K562 (cell line): ENCODE data around the gene MT1HL1. TPM values are rescaled to one million over a fixed set of nuclear protein-coding genes. Genes with fewer than 3 reads are reported as not detected.

ENCODE experiments used
- CCNT2 ChIP-seq: IDR thresholded peaks from 2 replicates; pipeline ENCODE4 v1.6.1; 2011; ENCODE audit warnings: borderline replicate concordance, low read depth, mild to moderate bottlenecking, moderate library complexity, mixed read lengths, low read length; ENCODE audit not compliant: insufficient read length; ENCODE audit errors: extremely low read depth
- E2F6 ChIP-seq, 2 experiments: IDR thresholded peaks; 2 replicates each; pipeline ENCODE4 v1.6.1; 2011; ENCODE audit warnings: borderline replicate concordance in 1 of 2, control low read depth in 1 of 2, low read depth in 1 of 2, low read length in 1 of 2, mild to moderate bottlenecking in 1 of 2, mixed read lengths in 1 of 2, moderate library complexity in 1 of 2; ENCODE audit not compliant: insufficient read depth in 1 of 2, insufficient read length in 1 of 2, poor library complexity in 1 of 2, severe bottlenecking in 1 of 2; ENCODE audit errors: extremely low read depth in 1 of 2
- ELF1 ChIP-seq: fragments of 200-800 bp; sonication (Bioruptor generic); IDR thresholded peaks from 2 replicates; pipeline ENCODE4 v1.6.1; 2016; ENCODE audit warnings: missing genetic modification characterization, missing compliant biosample characterization
- ELF2 ChIP-seq: fragments of 250-450 bp; sonication (Bioruptor Pico); IDR thresholded peaks from 2 replicates; pipeline ENCODE4 v1.5.0; 2021; ENCODE audit warnings: mild to moderate bottlenecking
- GTF2F1 ChIP-seq: IDR thresholded peaks from 2 replicates; pipeline ENCODE4 v1.6.1; 2011; ENCODE audit warnings: low read depth, low read length, improper control_type of control experiment
- HMGN3 ChIP-seq: IDR thresholded peaks from 2 replicates; pipeline ENCODE4 v1.6.1; 2011; ENCODE audit warnings: borderline replicate concordance, low read depth, mild to moderate bottlenecking, mixed read lengths, low read length; ENCODE audit not compliant: insufficient read length; ENCODE audit errors: extremely low read depth
- HNRNPUL1 ChIP-seq: fragments of 200-400 bp; formaldehyde crosslinking; IDR thresholded peaks from 2 replicates; pipeline ENCODE4 v1.6.1; 2017; ENCODE audit warnings: low read length
- NR2C1 ChIP-seq, 2 experiments: fragments of 450-650 bp; IDR thresholded peaks; 2 replicates each; pipeline ENCODE4 v1.6.1; 2017; ENCODE audit warnings: mild to moderate bottlenecking in 2 of 2, antibody characterized with exemption in 1 of 2, inconsistent platforms in 1 of 2, missing compliant biosample characterization in 1 of 2, missing genetic modification characterization in 1 of 2
- PKNOX1 ChIP-seq: fragments of 450-650 bp; IDR thresholded peaks from 2 replicates; pipeline ENCODE4 v1.6.1; 2016
- POLR2AphosphoS2 ChIP-seq: IDR thresholded peaks from 2 replicates; pipeline ENCODE4 v1.6.1; 2012; ENCODE audit warnings: low read length, improper control_type of control experiment
- RBM14 ChIP-seq: fragments of 200-400 bp; formaldehyde crosslinking; IDR thresholded peaks from 2 replicates; pipeline ENCODE4 v1.6.1; 2018; ENCODE audit warnings: low read depth, mild to moderate bottlenecking, low read length, moderate library complexity, borderline replicate concordance; ENCODE audit not compliant: insufficient read depth
- RBM25 ChIP-seq: fragments of 200-400 bp; formaldehyde crosslinking; IDR thresholded peaks from 2 replicates; pipeline ENCODE4 v1.6.1; 2018; ENCODE audit warnings: low read length, low read depth, moderate library complexity; ENCODE audit not compliant: severe bottlenecking
- SFPQ ChIP-seq: fragments of 200-400 bp; formaldehyde crosslinking; IDR thresholded peaks from 2 replicates; pipeline ENCODE4 v1.6.1; 2017; ENCODE audit warnings: mild to moderate bottlenecking, low read depth, low read length, moderate library complexity
- SNIP1 ChIP-seq: fragments of 450-650 bp; IDR thresholded peaks from 2 replicates; pipeline ENCODE4 v1.7.1; 2017; ENCODE audit warnings: low read depth, mild to moderate bottlenecking
- STAT5B ChIP-seq: fragments of 250-450 bp; sonication (Bioruptor Pico); IDR thresholded peaks from 2 replicates; pipeline ENCODE4 v1.8.0; 2021; ENCODE audit warnings: mild to moderate bottlenecking, inconsistent platforms
- TOE1 ChIP-seq, 2 experiments: fragments of 450-650 bp in 1 of 2; sonication (generic) in 1 of 2; formaldehyde crosslinking in 1 of 2; IDR thresholded peaks; 2 replicates each; pipeline versions ENCODE4 v1.7.1 to v1.8.0; 2016 to 2022; ENCODE audit warnings: borderline replicate concordance in 2 of 2, mild to moderate bottlenecking in 2 of 2, antibody characterized with exemption in 1 of 2, inconsistent platforms in 1 of 2, low read depth in 1 of 2, missing genetic modification reagents in 1 of 2, moderate library complexity in 1 of 2
- TRIM28 ChIP-seq: fragments of 450-650 bp; IDR thresholded peaks from 2 replicates; pipeline ENCODE4 v1.6.1; 2017
- VEZF1 ChIP-seq: fragments of 200-800 bp; sonication (Bioruptor generic); IDR thresholded peaks from 2 replicates; pipeline ENCODE4 v1.6.1; 2017; ENCODE audit warnings: missing genetic modification characterization, missing compliant biosample characterization
- ZC3H8 ChIP-seq: fragments of 450-650 bp; IDR thresholded peaks from 2 replicates; pipeline ENCODE4 v1.6.1; 2017
- ZNF696 ChIP-seq: fragments of 250-450 bp; sonication (Bioruptor Pico); conservative IDR thresholded peaks from 2 replicates; pipeline ENCODE4 v1.4.0; 2020; ENCODE audit warnings: mild to moderate bottlenecking, moderate library complexity
- polyA plus RNA-seq, 8 experiments: library from polyadenylated mRNA; depleted of rRNA in 4 of 8; stranded (reverse) in 5 of 8; unstranded in 3 of 8; fragments of >200 nt; fragmentation: Nextera tagmentation in 2 of 8; fragmentation: Illumina TruSeq in 1 of 8; extraction: Ambion mirVana in 2 of 8; extraction: Trizol in 1 of 8; gene quantifications; 2 replicates each; pipeline versions ENCODE4 v1.2.1 to v1.2.3, GENCODE V29; 2011 to 2014; ENCODE audit warnings: inconsistent platforms in 1 of 8, missing spikeins in 1 of 8
- total RNA-seq, 7 experiments: library from RNA; depleted of rRNA in 6 of 7; stranded (reverse); fragments of >200 nt in 6 of 7; fragmentation: Illumina TruSeq in 2 of 7; extraction: Trizol in 2 of 7; gene quantifications; 2 replicates each; pipeline versions ENCODE4 v1.2.1 to v1.2.3, GENCODE V29; 2011 to 2021; ENCODE audit warnings: low replicate concordance in 1 of 7

Gene MT1HL1
- total and polyA plus RNA-seq, 9 of the 15 experiments (the other 6 are each of a cell fraction or from before 2014, with no cell fraction given) = not detected

- 0 out of 2 replicates have a peak, but pooled peaks have one; percentile 61 for TF ChIP-seq TOE1 (IDR thresholded peaks at IDR 0.05; ENCODE audit: borderline replicate concordance)
- TF ChIP-seq TOE1 (CRISPR knock-in tag; IDR thresholded peaks at IDR 0.05; ENCODE audit: borderline replicate concordance, low read depth) = no peak
- no peak for TF ChIP-seq TRIM28
- TF ChIP-seq STAT5B (CRISPR knock-in tag) = no peak
- TF ChIP-seq POLR2AphosphoS2 = no peak
- no peak for TF ChIP-seq SFPQ
- no peak for TF ChIP-seq NR2C1 (IDR thresholded peaks at IDR 0.05)
- no peak for TF ChIP-seq NR2C1 (tag; IDR thresholded peaks at IDR 0.05)
- TF ChIP-seq SNIP1 = no peak
- TF ChIP-seq ELF2 (CRISPR knock-in tag) = no peak
- TF ChIP-seq RBM14 = no peak
- no peak for TF ChIP-seq ZNF696 (CRISPR knock-in tag)
- TF ChIP-seq CCNT2 = peak; percentile 26
- no peak for TF ChIP-seq HNRNPUL1
- no peak for TF ChIP-seq ELF1 (tag)
- TF ChIP-seq E2F6 (IDR thresholded peaks at IDR 0.05; ENCODE audit: borderline replicate concordance in 1 of 2, extremely low read depth in 1 of 2, insufficient read depth in 1 of 2, insufficient read length in 1 of 2, low read depth in 1 of 2, low read length in 1 of 2, poor library complexity in 1 of 2, severe bottlenecking in 1 of 2) = no peak
- TF ChIP-seq GTF2F1 = no peak
- peak; percentile 41 for TF ChIP-seq HMGN3
- no peak for TF ChIP-seq ZC3H8
- TF ChIP-seq PKNOX1 = 0 out of 2 replicates have a peak, but pooled peaks have one; percentile 6
- TF ChIP-seq VEZF1 (CRISPR knock-in tag) = peak; percentile 51
- TF ChIP-seq RBM25 = no peak
Observed at GRCh38 chr1:237012788-237013383, 8.6 kb upstream of the MT1HL1 start (continued).
